SK-N-SH treated with all-trans-retinoic acid at 6 μM for 48 hours (cell line): ENCODE measurements around the gene RXFP4.

Experiments
- ATAC-seq: fragments of 200-7000 bp; cut with Tn5 transposase; 3 replicates; pipeline ENCODE4 v1.9.1; 2020; ENCODE audit warnings: mild to moderate bottlenecking, moderate library complexity
- ARNTL ChIP-seq: fragments of 450-650 bp; formaldehyde crosslinking; IDR thresholded peaks from 2 replicates; pipeline ENCODE4 v1.5.0; 2020; ENCODE audit warnings: low read depth, mild to moderate bottlenecking, moderate library complexity, borderline replicate concordance
- BACH2 ChIP-seq: fragments of 250-450 bp; sonication (Bioruptor Pico); IDR thresholded peaks from 2 replicates; pipeline ENCODE4 v1.9.0; 2021; ENCODE audit warnings: mild to moderate bottlenecking, borderline replicate concordance
- ESRRG ChIP-seq: fragments of 250-450 bp; sonication (Bioruptor Pico); IDR thresholded peaks from 2 replicates; pipeline ENCODE4 v1.6.1; 2021; ENCODE audit warnings: mild to moderate bottlenecking
- GLIS3 ChIP-seq: fragments of 250-450 bp; sonication (Bioruptor Pico); IDR thresholded peaks from 2 replicates; pipeline ENCODE4 v1.5.0; 2020; ENCODE audit warnings: mild to moderate bottlenecking, moderate library complexity
- ISL1 ChIP-seq: fragments of 250-450 bp; sonication (Bioruptor Pico); IDR thresholded peaks from 2 replicates; pipeline ENCODE4 v2.1.2; 2022; ENCODE audit warnings: mild to moderate bottlenecking, moderate library complexity
- OSR1 ChIP-seq: fragments of 250-450 bp; sonication (Bioruptor Pico); IDR thresholded peaks from 2 replicates; pipeline ENCODE4 v1.8.0; 2022; ENCODE audit warnings: moderate library complexity, mild to moderate bottlenecking, inconsistent platforms
- PPARA ChIP-seq: fragments of 250-450 bp; sonication (Bioruptor Pico); IDR thresholded peaks from 2 replicates; pipeline ENCODE4 v1.5.0; 2020; ENCODE audit warnings: mild to moderate bottlenecking, borderline replicate concordance
- RARB ChIP-seq: fragments of 250-450 bp; sonication (Bioruptor Pico); IDR thresholded peaks from 2 replicates; pipeline ENCODE4 v1.8.0; 2021; ENCODE audit warnings: mild to moderate bottlenecking, moderate library complexity
- SNAI2 ChIP-seq: fragments of 250-450 bp; sonication (Bioruptor Pico); IDR thresholded peaks from 2 replicates; pipeline ENCODE4 v1.5.0; 2020; ENCODE audit warnings: mild to moderate bottlenecking, moderate library complexity
- TCF4 ChIP-seq: fragments of 250-450 bp; sonication (Bioruptor Pico); IDR thresholded peaks from 2 replicates; pipeline ENCODE4 v1.8.0; 2021; ENCODE audit warnings: mild to moderate bottlenecking, moderate library complexity, borderline replicate concordance
- TOX ChIP-seq: fragments of 250-450 bp; sonication (Bioruptor Pico); IDR thresholded peaks from 2 replicates; pipeline ENCODE4 v1.8.0; 2021; ENCODE audit warnings: mild to moderate bottlenecking, moderate library complexity, borderline replicate concordance
- ZC3H10 ChIP-seq: fragments of 250-450 bp; sonication (Bioruptor Pico); IDR thresholded peaks from 2 replicates; pipeline ENCODE4 v1.5.1; 2021; ENCODE audit warnings: mild to moderate bottlenecking, moderate library complexity
- ZFP3 ChIP-seq: fragments of 250-450 bp; sonication (Bioruptor Pico); IDR thresholded peaks from 2 replicates; pipeline ENCODE4 v1.5.0; 2020; ENCODE audit warnings: mild to moderate bottlenecking, moderate library complexity
- ZFP30 ChIP-seq: fragments of 450-650 bp; formaldehyde crosslinking; IDR thresholded peaks from 2 replicates; pipeline ENCODE4 v1.5.0; 2022; ENCODE audit warnings: mild to moderate bottlenecking, moderate library complexity
- ZNF565 ChIP-seq: fragments of 450-650 bp; formaldehyde crosslinking; conservative IDR thresholded peaks from 2 replicates; pipeline ENCODE4 v1.5.0; 2020; ENCODE audit warnings: low read depth, mild to moderate bottlenecking, moderate library complexity
- ZNF70 ChIP-seq: fragments of 450-650 bp; formaldehyde crosslinking; IDR thresholded peaks from 2 replicates; pipeline ENCODE4 v1.5.0; 2020; ENCODE audit warnings: mild to moderate bottlenecking, moderate library complexity
- ZNF8 ChIP-seq: fragments of 450-650 bp; formaldehyde crosslinking; IDR thresholded peaks from 2 replicates; pipeline ENCODE4 v1.5.0; 2020; ENCODE audit warnings: mild to moderate bottlenecking, moderate library complexity
- TF ChIP-seq, protein P1 (sequence below): fragments of 250-450 bp; sonication (Bioruptor Pico); IDR thresholded peaks from 2 replicates; pipeline ENCODE4 v1.5.1; 2021; ENCODE audit warnings: mild to moderate bottlenecking, moderate library complexity
- TF ChIP-seq, protein P2 (sequence below): fragments of 250-450 bp; sonication (Bioruptor Pico); IDR thresholded peaks from 2 replicates; pipeline ENCODE4 v1.8.0; 2021; ENCODE audit warnings: low read depth, mild to moderate bottlenecking, moderate library complexity, borderline replicate concordance
- TF ChIP-seq, protein P3 (sequence below): fragments of 250-450 bp; sonication (Bioruptor Pico); IDR thresholded peaks from 2 replicates; pipeline ENCODE4 v1.5.0; 2020; ENCODE audit warnings: mild to moderate bottlenecking, moderate library complexity
- TF ChIP-seq, protein P4 (sequence below): fragments of 250-450 bp; sonication (Bioruptor Pico); IDR thresholded peaks from 2 replicates; pipeline ENCODE4 v1.8.0; 2020; ENCODE audit warnings: mild to moderate bottlenecking, moderate library complexity, borderline replicate concordance
- TF ChIP-seq, protein P5 (sequence below): fragments of 250-450 bp; sonication (Bioruptor Pico); IDR thresholded peaks from 2 replicates; pipeline ENCODE4 v1.5.1; 2020; ENCODE audit warnings: low read depth, mild to moderate bottlenecking, moderate library complexity

The RXFP4 gene

DNA sequence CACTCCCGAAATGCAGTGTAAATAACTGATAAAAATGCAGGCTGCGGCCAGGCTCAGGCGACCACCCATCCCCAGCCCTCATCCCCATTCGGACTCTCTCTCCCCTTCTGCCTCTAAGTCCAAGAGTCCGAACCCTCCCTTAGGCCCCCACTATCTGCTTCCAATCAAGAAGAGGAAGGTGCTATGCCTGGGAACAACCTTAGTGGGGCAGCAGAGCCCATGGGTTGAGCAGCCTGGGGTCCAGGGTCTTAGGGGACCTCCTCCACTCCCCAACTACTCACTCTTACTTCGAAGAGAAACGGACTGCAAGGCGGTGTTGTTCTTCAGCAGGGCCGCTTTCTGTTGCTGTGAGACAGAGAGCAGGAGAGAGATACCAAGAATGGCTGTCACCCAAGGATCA is 24.7 kb downstream of the RXFP4 start:
- TF ChIP-seq, protein P1, sequence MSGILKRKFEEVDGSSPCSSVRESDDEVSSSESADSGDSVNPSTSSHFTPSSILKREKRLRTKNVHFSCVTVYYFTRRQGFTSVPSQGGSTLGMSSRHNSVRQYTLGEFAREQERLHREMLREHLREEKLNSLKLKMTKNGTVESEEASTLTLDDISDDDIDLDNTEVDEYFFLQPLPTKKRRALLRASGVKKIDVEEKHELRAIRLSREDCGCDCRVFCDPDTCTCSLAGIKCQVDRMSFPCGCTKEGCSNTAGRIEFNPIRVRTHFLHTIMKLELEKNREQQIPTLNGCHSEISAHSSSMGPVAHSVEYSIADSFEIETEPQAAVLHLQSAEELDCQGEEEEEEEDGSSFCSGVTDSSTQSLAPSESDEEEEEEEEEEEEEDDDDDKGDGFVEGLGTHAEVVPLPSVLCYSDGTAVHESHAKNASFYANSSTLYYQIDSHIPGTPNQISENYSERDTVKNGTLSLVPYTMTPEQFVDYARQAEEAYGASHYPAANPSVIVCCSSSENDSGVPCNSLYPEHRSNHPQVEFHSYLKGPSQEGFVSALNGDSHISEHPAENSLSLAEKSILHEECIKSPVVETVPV (CRISPR knock-in tag): no peak
- TF ChIP-seq, protein P2, sequence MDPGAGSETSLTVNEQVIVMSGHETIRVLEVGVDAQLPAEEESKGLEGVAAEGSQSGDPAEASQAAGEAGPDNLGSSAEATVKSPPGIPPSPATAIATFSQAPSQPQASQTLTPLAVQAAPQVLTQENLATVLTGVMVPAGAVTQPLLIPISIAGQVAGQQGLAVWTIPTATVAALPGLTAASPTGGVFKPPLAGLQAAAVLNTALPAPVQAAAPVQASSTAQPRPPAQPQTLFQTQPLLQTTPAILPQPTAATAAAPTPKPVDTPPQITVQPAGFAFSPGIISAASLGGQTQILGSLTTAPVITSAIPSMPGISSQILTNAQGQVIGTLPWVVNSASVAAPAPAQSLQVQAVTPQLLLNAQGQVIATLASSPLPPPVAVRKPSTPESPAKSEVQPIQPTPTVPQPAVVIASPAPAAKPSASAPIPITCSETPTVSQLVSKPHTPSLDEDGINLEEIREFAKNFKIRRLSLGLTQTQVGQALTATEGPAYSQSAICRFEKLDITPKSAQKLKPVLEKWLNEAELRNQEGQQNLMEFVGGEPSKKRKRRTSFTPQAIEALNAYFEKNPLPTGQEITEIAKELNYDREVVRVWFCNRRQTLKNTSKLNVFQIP: no peak
- TF ChIP-seq ESRRG (CRISPR knock-in tag) (no peak), BACH2 (CRISPR knock-in tag) (no peak), ZC3H10 (CRISPR knock-in tag) (no peak), TCF4 (CRISPR knock-in tag) (no peak), SNAI2 (CRISPR knock-in tag) (no peak), ZNF8 (CRISPR knock-in tag) (no peak), PPARA (CRISPR knock-in tag) (no peak), RARB (CRISPR knock-in tag) (no peak), ZNF70 (no peak), GLIS3 (CRISPR knock-in tag) (no peak), ZFP30 (CRISPR knock-in tag) (no peak), ZNF565 (CRISPR knock-in tag) (no peak), ARNTL (CRISPR knock-in tag) (no peak)
- TF ChIP-seq, protein P3, sequence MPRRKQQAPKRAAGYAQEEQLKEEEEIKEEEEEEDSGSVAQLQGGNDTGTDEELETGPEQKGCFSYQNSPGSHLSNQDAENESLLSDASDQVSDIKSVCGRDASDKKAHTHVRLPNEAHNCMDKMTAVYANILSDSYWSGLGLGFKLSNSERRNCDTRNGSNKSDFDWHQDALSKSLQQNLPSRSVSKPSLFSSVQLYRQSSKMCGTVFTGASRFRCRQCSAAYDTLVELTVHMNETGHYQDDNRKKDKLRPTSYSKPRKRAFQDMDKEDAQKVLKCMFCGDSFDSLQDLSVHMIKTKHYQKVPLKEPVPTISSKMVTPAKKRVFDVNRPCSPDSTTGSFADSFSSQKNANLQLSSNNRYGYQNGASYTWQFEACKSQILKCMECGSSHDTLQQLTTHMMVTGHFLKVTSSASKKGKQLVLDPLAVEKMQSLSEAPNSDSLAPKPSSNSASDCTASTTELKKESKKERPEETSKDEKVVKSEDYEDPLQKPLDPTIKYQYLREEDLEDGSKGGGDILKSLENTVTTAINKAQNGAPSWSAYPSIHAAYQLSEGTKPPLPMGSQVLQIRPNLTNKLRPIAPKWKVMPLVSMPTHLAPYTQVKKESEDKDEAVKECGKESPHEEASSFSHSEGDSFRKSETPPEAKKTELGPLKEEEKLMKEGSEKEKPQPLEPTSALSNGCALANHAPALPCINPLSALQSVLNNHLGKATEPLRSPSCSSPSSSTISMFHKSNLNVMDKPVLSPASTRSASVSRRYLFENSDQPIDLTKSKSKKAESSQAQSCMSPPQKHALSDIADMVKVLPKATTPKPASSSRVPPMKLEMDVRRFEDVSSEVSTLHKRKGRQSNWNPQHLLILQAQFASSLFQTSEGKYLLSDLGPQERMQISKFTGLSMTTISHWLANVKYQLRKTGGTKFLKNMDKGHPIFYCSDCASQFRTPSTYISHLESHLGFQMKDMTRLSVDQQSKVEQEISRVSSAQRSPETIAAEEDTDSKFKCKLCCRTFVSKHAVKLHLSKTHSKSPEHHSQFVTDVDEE: no peak
- TF ChIP-seq, protein P4, sequence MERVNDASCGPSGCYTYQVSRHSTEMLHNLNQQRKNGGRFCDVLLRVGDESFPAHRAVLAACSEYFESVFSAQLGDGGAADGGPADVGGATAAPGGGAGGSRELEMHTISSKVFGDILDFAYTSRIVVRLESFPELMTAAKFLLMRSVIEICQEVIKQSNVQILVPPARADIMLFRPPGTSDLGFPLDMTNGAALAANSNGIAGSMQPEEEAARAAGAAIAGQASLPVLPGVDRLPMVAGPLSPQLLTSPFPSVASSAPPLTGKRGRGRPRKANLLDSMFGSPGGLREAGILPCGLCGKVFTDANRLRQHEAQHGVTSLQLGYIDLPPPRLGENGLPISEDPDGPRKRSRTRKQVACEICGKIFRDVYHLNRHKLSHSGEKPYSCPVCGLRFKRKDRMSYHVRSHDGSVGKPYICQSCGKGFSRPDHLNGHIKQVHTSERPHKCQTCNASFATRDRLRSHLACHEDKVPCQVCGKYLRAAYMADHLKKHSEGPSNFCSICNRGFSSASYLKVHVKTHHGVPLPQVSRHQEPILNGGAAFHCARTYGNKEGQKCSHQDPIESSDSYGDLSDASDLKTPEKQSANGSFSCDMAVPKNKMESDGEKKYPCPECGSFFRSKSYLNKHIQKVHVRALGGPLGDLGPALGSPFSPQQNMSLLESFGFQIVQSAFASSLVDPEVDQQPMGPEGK: no peak
- TF ChIP-seq, protein P5, sequence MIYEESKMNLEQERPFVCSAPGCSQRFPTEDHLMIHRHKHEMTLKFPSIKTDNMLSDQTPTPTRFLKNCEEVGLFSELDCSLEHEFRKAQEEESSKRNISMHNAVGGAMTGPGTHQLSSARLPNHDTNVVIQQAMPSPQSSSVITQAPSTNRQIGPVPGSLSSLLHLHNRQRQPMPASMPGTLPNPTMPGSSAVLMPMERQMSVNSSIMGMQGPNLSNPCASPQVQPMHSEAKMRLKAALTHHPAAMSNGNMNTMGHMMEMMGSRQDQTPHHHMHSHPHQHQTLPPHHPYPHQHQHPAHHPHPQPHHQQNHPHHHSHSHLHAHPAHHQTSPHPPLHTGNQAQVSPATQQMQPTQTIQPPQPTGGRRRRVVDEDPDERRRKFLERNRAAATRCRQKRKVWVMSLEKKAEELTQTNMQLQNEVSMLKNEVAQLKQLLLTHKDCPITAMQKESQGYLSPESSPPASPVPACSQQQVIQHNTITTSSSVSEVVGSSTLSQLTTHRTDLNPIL (CRISPR knock-in tag): no peak
- no peak for ATAC-seq

DNA sequence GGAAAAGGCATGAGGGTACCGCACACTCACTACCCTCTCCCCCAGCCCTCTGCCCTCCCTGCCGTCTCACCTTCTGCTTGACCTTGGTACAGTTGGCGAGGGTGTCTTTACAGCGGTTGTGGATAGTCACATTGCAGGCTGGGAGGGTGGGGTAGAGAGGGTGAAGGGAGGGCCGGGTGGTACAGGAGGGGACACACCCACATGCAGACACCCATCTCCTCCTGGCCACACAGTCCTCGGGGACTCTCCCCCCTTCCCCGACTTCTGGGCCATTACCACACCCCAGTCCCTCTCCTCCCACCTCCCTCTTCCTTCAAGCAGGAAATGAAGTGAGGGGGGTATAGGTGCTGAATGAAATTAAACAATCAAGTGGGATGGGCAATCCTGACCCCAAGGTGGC is 25.3 kb downstream of the RXFP4 start:
- TF ChIP-seq ZNF8 (CRISPR knock-in tag): no peak
- no peak for TF ChIP-seq ZC3H10 (CRISPR knock-in tag)
- TF ChIP-seq ZFP3 (CRISPR knock-in tag): no peak
- no peak for TF ChIP-seq SNAI2 (CRISPR knock-in tag)
- TF ChIP-seq PPARA (CRISPR knock-in tag): no peak
- TF ChIP-seq ZNF565 (CRISPR knock-in tag): no peak
- TF ChIP-seq ISL1 (CRISPR knock-in tag): no peak
- TF ChIP-seq, protein P4: no peak
- no peak for TF ChIP-seq TOX (CRISPR knock-in tag)
- TF ChIP-seq TCF4 (CRISPR knock-in tag): no peak
- no peak for TF ChIP-seq RARB (CRISPR knock-in tag)
- TF ChIP-seq OSR1 (CRISPR knock-in tag): no peak
- TF ChIP-seq, protein P2: no peak

More for the DNA sequence above, 25.3 kb downstream of the RXFP4 start:
- no peak for ATAC-seq
